OCI-LY1 (cell line): ENCODE data around the gene GOSR1.

Experiments used
- EZH2 ChIP-seq: fragments of 200-600 bp; sonication (generic), shearing (Covaris generic); IDR thresholded peaks from 2 replicates; pipeline ENCODE4 v1.8.0; 2017; ENCODE audit warnings: borderline replicate concordance, mixed run types, mild to moderate bottlenecking, antibody characterized with exemption, low read length, moderate library complexity, mixed read lengths
- TF ChIP-seq, protein P1 (sequence below): fragments of 200-600 bp; sonication (generic), shearing (Covaris generic); IDR thresholded peaks from 2 replicates; pipeline ENCODE4 v1.5.1; 2017; ENCODE audit warnings: mild to moderate bottlenecking, antibody characterized with exemption, low read length, moderate library complexity, mixed read lengths

DNA sequence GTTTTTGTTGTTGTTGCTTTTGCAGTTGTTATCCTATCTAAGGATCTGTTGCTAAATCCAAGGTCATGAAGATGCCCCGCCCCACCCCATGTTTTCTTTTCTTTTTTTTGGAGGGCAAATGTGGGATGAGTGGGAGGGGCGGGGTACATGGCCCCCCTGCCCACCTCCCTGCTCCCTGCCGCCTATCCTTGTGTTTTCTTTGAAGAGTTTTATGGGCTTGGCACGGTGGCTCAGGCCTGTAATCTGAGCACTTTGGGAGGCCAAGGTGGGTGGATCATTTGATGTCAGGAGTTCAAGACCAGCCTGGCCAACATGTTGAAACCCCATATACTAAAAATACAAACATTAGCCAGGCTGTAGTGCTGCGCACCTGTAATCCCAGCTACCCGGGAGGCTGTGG lies 18.8 kb upstream of the GOSR1 start:
- TF ChIP-seq EZH2: no peak
- TF ChIP-seq, protein P1, sequence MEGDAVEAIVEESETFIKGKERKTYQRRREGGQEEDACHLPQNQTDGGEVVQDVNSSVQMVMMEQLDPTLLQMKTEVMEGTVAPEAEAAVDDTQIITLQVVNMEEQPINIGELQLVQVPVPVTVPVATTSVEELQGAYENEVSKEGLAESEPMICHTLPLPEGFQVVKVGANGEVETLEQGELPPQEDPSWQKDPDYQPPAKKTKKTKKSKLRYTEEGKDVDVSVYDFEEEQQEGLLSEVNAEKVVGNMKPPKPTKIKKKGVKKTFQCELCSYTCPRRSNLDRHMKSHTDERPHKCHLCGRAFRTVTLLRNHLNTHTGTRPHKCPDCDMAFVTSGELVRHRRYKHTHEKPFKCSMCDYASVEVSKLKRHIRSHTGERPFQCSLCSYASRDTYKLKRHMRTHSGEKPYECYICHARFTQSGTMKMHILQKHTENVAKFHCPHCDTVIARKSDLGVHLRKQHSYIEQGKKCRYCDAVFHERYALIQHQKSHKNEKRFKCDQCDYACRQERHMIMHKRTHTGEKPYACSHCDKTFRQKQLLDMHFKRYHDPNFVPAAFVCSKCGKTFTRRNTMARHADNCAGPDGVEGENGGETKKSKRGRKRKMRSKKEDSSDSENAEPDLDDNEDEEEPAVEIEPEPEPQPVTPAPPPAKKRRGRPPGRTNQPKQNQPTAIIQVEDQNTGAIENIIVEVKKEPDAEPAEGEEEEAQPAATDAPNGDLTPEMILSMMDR: no peak
